GM12892 (cell line): ENCODE results near the gene F11.

Experiments used
- POLR2A ChIP-seq: IDR thresholded peaks from 2 replicates; pipeline ENCODE4 v1.6.1; 2011; ENCODE audit warnings: low read depth, low read length, control low read depth
- POLR2AphosphoS5 ChIP-seq: IDR thresholded peaks from 2 replicates; pipeline ENCODE4 v1.6.1; 2011; ENCODE audit warnings: low read depth, low read length, control low read depth

- TF ChIP-seq POLR2A = no peak
- TF ChIP-seq POLR2AphosphoS5 = no peak
These were observed 33.3 kb downstream of the F11 start for GRCh38 chr4:186299291-186299690.
